Measurements from ENCODE around the gene THAP7.

THAP7 gene

GRCh38 chr22:20962491-20962945 is 39.4 kb downstream of the THAP7 start:
- DNase-seq = no peak

DNA sequence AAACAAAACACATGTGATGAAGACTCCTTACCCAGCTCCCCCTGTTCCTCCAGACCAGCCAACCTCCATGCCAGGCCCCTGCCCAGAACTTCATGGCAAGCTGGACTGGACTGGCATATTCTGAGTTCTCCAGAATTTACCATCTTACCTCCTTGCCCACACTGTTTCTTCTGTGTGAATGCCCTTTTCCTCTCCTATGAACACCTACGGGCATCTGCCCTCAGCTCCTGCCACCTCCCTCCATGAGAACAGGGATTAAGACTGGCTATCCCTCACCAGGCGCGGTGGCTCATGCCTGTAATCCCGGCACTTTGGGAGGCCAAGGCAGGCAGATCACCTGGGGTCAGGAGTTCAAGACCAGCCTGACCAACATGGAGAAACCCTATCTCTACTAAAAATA is 41.3 kb downstream of the THAP7 start:
- DNase-seq = no peak

DNA sequence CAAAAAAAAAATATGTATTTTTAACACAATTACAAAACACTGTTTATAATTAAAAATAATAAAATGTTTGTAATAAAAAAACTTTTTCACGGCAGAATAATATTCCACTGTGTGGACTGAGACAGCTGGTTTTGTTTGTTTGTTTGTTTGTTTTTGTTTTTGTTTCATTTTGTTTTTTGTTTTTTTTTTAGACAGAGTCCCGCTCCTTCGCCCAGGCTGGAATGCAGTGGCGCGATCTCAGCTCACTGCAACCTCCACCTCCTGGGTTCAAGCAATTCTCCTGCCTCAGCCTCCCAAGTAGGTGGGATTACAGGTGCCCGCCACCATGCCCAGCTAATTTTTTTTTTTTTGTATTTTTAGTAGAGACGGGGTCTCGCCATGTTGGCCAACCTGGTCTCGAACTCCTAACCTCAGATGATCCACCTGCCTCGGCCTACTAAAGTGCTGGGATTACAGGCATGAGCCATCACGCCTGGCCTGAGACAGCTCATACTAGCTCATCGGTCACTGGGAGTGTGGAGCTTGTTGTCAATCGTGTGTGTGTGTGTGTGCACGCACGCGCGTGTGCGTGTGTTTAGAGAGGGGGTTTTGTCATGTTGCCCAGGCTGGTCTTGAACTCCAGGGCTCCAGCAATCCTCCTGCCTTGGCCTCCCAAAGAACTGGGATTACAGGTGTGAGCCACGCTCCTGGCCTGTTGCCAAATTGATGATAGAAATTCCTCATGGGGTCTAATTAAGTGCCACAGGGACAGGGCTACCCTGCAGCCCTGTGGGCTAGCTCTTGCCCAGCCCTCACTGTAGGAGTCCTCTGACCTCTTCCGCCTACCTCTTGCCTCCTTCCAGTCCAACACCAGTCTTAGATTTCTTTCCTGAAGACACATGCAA is 42.1 kb downstream of the THAP7 start:
- no peak for DNase-seq

DNA sequence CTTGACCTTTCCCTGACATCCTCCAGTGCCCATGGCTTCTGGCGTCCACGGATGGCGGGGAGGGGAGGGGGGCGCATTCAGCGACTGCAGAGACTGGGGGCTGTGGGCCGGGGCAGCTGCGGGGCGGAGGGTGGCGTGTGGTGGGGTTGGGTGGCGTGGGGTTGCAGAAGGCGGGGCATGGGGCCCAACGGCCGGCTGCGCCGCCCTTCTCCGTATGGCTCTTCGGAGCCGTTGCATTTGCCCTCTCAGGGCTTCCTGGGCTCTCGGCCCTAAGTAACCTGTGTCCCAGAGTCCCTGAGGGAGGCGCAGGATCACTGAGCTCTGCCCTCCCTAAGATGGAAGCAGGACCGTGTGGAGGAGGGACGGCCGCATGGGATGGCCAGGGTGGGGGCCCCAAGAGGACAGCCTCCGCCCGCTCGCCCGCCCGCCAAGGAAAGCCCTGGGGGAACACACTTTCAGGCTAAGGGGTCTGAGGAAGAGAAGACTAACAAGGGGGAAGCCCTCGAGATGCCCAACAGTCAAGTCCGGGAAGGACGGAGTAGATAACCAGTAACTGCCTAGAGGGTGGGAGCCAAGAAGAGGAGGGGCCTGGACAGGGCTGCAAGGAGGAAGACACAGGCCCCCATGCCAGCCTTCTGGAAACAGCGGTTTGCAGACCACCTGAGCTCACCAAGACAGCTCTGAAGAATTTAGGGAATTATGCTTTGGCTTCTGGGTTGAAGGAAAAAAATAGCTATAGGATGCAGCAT is 44.1 kb downstream of the THAP7 start:
- DNase-seq = no peak

DNA sequence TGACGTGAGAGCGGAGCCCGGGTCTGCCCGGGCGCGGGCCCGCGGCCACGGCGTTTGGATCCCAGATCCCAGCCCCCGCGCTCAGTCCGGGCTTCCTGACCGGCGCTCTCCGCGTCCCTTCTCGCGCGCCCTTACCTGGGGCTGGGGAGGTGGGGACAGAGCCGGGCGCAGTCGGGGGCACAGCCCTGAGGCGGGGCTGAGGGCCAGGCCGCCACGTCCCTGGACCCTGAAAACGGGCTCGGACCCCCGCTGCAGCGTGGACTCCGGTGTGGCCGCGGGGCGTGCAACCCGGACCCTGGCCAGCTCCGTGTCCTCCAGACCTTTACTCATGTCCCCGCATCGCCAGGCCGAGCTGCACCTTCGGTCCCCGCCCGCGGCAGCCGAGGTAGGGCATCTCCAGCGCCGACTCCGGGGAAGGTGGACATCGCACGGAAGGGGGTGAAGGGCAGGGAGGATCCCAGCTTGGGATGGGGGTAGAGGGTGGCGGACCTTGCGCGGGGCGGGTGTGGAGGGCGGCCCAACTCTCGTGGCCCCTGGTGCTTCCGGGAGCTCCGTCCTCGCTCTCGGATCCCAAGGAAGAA is 44.7 kb downstream of the THAP7 start:
- no peak for DNase-seq

DNA sequence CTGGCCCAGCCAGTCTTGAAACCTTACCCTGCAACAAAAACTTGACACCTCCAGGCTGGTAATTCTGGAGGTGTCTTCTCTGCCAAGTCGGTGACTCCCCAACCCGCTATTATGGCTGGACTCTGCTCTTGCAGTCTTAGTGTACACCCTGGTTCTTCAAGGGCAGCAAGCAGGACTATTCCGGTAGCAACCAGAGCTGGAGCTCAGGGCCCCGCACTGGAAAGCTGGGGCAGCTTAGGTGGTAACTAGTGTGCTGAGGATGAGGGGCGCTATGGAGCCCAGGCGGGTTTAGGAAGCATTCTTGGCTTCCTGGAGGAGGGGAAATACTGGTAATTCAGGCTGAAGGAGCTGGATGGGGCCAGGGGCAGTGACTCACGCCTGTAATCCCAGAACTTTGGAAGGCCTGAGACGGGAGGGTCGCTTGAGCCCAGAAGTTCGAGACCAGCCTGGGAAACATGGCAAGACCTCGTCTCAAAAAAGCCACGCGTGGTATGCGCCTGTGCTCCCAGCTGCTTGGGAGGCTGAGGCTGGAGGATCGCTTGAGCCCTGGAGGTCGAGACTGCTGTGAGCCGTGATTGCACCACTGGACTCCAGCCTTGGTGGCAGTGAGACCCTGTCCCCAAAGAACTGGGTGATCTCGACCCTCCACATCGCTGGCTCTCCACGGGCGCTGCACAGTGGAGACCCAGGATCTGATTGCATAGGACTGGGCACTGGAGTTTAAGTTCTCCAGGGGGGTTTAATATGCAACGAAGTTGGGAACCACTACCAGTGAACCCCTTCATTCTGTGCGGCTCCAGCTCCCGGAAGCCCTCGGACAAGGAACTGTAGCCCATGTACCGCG is 45.4 kb downstream of the THAP7 start:
- DNase-seq = no peak

- DNase-seq = no peak
Measured at GRCh38 chr22:20955548-20955947, 46.4 kb downstream of the THAP7 start.

DNA sequence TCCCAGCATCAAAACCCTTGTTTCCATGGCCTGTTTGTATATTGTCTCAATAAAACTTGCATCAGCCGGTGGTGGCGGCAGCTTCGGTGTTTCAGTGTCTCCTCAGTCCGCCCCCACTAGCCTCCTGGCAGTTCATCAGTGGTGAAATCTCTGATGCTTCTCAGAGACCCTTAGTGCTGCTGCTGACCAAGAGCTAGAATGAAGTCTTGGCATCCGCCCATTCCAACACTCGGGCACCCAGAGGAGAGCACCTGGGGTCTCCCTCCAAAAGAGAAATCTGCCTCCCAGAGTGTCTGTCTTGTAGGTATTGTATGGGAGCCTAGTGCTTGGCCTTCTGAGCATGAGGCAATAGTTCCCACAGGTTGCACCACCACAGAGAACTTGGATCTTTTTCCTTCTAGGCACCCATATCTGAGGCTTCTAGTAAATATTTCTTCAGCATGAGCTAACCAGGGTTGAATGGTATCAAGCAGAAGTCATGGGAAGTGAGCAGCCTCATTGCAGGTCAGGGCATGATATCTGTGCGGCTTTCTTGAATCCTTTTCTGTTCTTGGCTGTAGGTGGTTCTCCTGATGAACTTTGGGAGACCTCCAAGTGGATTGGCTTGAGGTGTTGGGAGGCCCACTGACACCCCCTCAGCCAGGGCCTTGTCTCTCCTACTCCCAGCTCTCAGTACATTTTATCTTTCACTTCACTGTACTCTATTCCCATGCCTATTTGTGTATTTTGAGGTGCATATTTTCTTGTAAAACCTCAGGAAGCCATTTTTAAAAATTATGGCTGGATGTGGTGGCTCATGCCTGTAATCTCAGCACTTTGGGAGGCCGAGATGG is 48.0 kb downstream of the THAP7 start:
- DNase-seq = no peak

- DNase-seq = no peak
Measured at GRCh38 chr22:20953342-20953608, 48.6 kb downstream of the THAP7 start.

GRCh38 chr22:20952544-20953341 is 49.2 kb downstream of the THAP7 start:
- DNase-seq = no peak

DNA sequence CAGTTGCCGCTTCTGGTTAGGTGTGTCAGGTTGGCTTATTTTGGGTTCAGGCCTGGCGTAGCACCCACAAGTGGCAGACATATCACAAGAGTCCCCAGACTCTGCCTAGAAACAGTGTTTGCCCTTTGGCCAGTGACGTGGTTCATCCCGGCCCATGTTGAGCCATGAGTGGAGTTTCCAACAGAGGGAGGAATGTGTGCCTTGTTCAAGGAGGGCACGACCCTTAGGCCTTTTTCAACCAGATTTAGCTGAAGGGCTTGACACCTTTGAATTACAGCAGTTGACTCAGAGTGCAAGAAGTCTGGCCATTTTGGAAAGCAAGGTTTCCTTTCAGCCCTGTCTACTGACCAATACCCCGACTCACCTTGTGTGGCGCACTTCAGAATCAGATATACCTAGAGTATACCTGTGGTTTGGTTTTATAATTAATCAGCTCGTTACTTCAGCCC is 50.0 kb downstream of the THAP7 start:
- DNase-seq = no peak

DNA sequence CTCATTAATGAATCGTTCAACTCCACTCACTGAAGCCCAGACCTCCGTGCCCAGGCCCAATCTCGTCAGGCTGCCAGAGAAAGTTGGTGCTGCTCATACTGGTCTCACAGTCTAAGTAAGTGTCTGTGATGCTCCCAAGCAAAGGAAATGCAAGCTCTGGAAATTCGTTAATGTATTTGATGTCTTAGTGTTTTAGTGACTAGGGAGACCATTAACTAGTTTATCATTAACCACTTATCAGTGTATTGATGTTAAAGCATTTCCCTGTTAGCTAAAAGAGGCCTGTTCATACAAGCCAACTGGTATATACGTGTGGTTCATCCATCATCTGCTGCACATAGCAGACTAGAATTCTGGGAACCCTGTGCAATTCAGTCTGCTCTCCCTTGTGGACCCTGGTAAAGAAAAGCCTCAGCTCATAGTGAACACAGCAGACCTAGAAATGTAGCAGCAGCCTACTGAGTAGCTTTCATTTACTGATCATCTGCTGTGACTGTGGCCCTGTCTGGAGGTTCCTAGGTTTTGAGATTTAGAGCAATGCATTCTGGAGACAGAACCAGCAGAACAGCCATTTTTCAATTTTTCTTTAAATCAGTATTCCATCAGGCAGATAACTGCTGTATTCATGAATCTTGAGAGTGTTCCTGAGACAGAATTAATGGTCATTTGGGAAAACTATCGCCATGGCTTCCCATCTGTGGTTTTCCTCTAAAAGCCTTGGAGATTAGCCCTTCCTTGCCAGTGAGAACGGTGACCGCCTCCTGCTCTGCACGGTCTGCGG is 50.6 kb downstream of the THAP7 start:
- no peak for DNase-seq

DNA sequence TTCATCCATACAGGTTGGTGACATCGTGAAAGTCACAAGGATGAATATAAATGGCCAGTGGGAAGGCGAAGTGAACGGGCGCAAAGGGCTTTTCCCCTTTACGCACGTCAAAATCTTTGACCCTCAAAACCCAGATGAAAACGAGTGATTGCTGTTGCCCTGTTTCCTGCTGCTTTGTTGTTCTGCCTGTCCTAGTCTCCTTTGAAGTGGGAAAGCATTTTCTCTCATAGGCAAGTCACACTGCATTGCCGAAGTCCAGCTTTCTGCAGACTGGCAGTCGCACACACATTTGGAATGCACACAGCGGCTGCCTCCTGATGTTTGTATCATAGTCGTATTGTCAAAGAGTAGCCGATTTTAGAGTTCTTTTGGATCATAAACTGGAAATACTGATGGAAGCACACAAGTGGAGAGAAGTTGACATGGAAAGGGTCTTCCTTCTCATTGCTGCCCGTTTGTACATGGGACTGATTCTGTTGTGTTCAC is 52.2 kb downstream of the THAP7 start:
- no peak for DNase-seq
